BJ (cell line): ENCODE measurements around the gene LRFN2. TPM values are rescaled to one million over a fixed set of nuclear protein-coding genes. Genes with fewer than 3 reads are reported as not detected.

Experiments
- CTCF ChIA-PET: fragments of 350-600 bp; formaldehyde crosslinking; extraction: SDS; loops from one replicate; lab custom pipeline; 2021; ENCODE audit warnings: antibody characterized with exemption, inconsistent platforms; lab: Yijun Ruan, JAX
- POLR2A ChIA-PET: fragments of 300-600 bp; sonication (Branson Sonifier 250); formaldehyde crosslinking; extraction: SDS; loops from one replicate; lab custom pipeline; 2021; ENCODE audit warnings: antibody characterized with exemption; lab: Charles Lee
- DNase-seq: peaks from one replicate; pipeline ENCODE4 v3.0.0-alpha.2; 2011; ENCODE audit warnings: low read depth
- H3K27me3 ChIP-seq: 2 replicates; pipeline ENCODE4 v1.6.0; 2011; ENCODE audit warnings: low read length; ENCODE audit not compliant: control insufficient read depth, insufficient read depth
- H3K36me3 ChIP-seq: 2 replicates; pipeline ENCODE4 v1.5.1; 2011; ENCODE audit warnings: low read length; ENCODE audit not compliant: control insufficient read depth, insufficient read depth
- H3K4me3 ChIP-seq: 2 replicates; pipeline ENCODE4 v1.5.1; 2011; ENCODE audit warnings: low read depth, mild to moderate bottlenecking, control low read depth, low read length
- polyA plus RNA-seq: library from polyadenylated mRNA; depleted of rRNA; stranded (reverse); fragments of >200 nt; gene quantifications from 2 replicates; pipeline ENCODE4 v1.2.3, GENCODE V29; 2011
- TF ChIP-seq, protein P1 (sequence below): IDR thresholded peaks from 2 replicates; pipeline ENCODE4 v1.5.1; 2011; ENCODE audit warnings: low read depth, mild to moderate bottlenecking, control low read depth, inconsistent platforms, low read length, moderate library complexity; ENCODE audit not compliant: insufficient read depth

Gene LRFN2
- polyA plus RNA-seq, 1 experiment: not detected

DNA sequence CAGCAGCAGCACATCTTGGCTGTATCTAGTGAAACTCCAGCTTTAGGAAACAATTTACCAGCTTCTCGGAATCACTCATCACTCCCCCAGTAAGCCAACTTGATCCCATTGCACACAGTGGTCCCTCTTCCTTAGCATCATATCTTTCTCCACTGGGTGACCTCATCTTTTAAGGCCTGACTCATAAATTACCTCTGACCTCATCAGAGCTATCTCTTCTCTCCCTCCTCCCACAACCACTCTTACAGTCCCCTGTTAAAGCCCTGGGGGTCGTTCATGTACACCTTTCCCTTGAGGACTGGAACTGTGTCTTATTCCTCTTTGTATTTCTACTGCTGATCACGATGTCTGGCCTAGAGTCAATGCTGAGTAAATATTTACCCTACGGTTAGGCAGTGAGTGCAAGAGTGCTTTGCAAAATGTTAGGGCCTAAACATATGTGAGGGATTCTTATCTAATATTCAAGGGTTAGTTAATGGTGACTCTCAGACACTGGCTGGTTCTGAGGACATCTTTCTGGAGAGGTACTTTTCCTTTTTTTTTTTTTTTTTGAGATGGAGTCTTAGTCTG lies 187.2 kb downstream of the LRFN2 start:
- H3K4me3 ChIP-seq: no peak overlapping the region
- ChIA-PET POLR2A (no interaction called here), CTCF (no interaction called here)
- TF ChIP-seq, protein P1, sequence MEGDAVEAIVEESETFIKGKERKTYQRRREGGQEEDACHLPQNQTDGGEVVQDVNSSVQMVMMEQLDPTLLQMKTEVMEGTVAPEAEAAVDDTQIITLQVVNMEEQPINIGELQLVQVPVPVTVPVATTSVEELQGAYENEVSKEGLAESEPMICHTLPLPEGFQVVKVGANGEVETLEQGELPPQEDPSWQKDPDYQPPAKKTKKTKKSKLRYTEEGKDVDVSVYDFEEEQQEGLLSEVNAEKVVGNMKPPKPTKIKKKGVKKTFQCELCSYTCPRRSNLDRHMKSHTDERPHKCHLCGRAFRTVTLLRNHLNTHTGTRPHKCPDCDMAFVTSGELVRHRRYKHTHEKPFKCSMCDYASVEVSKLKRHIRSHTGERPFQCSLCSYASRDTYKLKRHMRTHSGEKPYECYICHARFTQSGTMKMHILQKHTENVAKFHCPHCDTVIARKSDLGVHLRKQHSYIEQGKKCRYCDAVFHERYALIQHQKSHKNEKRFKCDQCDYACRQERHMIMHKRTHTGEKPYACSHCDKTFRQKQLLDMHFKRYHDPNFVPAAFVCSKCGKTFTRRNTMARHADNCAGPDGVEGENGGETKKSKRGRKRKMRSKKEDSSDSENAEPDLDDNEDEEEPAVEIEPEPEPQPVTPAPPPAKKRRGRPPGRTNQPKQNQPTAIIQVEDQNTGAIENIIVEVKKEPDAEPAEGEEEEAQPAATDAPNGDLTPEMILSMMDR: no peak
- H3K36me3 ChIP-seq: no peaks in the 10 kb centered on the region
- H3K27me3 ChIP-seq: no peaks in the 10 kb centered on the region
- no peak for DNase-seq

DNA sequence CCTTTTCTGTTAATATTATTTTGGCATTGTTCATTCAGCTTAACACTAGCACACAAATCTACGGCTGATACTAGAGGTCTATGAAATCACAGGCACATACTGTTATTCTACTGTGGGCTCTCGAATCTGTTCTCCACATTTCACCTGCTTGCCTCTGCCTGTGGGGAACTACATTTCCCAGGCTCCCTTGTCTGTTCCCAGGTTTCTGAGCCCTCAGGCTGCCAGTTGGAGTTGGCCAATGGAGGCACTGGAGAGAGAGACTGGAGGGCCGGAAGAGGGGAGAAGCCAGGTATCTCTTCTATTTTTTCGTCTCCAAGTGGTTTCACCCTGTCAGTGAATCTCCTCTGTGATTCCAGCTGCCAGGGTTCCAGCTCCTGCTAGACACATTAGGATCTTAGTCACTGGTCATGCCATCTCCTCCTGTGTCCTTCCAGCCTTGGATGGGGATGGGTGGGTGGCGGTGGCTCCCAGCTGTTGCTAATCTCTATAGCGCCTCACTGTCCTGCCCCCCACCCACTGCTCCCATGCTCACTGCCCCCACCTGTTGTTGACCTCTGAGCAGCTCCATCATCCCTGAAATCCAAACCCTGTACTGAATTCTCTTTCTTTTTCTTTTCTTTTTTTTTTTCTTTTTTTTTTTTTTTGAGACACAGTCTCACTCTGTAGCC lies 188.2 kb downstream of the LRFN2 start:
- DNase-seq: no peak
- Histone ChIP-seq H3K36me3 (no peaks in the 10 kb centered on the region), H3K27me3 (no peaks in the 10 kb centered on the region), H3K4me3 (no peak overlapping the region)
- CTCF ChIA-PET: no interaction called here
- POLR2A ChIA-PET: no interaction called here
- TF ChIP-seq, protein P1: no peak

DNA sequence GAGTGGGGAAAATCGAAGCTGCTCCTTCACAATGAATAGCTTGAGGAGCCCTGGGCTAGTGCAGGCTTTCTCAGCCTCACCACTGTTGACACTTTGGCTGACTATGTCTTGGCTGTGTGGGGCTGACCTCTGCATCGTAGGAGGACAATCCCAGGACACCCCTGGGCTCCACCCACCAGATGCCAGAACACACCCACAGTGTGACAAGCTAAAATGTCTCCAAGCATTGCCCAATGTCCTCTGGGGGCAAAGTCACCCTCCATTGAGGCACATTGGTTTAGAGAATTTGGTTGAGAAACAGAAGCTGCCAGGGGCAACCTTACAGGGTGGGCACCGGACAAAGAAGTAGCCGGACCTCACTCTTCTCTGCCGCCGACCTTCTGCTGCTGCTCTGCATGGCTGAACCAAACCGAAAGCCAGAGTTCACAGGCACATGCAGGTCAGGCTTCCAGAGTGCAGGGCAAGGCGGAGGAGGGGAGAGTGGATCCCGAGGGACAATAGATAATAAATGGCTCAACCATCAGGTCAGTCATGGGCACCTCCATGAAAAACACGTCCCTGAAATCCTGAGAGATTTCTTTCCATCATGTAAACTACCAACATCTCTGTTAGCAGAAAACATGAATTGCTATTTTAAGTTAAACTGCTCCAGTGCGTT lies 189.0 kb downstream of the LRFN2 start:
- no peak for DNase-seq
- Histone ChIP-seq H3K4me3 (no peak overlapping the region), H3K36me3 (no peaks in the 10 kb centered on the region), H3K27me3 (no peaks in the 10 kb centered on the region)
- POLR2A ChIA-PET: no interaction called here
- TF ChIP-seq, protein P1: no peak
- CTCF ChIA-PET: no interaction called here

DNA sequence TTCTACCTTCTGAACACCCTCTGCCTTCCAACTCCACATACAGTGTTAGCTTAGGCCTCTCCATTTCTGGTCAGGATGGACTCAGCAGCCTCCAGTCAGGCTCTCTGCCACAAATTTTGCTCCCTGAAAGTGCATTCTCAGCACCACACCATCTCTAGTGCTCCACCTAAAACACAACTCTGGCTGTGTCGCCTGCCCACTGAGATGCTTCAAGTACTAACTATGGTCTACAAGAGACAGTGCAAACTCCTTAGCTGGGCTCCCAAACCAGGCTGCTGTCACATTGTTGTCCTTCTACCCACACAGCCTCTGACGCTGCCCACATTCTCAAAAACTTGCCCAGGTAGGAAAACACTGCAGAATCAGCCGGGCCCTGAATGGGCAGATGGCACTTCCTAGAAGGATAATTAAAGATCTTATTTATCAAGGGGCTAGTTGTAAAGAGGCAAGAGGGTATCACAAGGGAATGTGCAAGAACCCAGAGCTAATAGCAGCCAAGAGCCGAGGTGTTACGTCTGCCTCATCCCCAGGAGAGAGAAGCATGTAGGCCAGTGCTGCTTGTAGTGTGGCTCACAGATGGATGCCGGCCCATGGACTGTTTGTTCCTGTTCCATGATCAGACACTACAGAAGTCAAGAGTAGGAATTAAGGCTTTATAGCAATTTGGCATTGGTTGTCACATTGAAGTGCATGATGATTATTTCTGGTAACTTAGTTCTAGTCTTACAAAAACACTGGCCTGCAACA lies 189.7 kb downstream of the LRFN2 start:
- no peak for DNase-seq
- ChIA-PET POLR2A (no interaction called here), CTCF (no interaction called here)
- Histone ChIP-seq H3K4me3 (no peak overlapping the region), H3K36me3 (no peaks in the 10 kb centered on the region), H3K27me3 (no peaks in the 10 kb centered on the region)
- TF ChIP-seq, protein P1: no peak

DNA sequence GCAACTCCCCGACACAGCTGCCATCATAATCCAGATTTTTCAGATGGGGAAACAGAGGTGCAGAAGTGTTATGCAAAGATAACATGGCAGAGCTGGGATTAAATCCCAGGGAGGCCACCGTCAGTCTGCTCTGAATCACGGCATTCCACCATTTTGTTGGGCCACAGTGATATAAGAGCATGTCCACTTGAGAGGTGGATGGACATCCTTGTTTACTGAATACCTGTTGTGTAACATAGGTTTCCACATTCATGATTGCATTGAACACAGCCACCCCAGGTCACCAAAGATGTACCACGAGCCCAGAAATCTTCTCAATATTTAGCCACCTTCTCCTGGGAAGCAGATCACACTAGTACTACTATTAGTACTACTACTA lies 191.5 kb downstream of the LRFN2 start:
- no peak overlapping the region for H3K4me3 ChIP-seq
- TF ChIP-seq, protein P1: no peak
- ChIA-PET CTCF (interaction anchor here (1.5 kb wide), 1 partner anchor 17 kb away, joined by 3 read pairs; no protein-coding TSS in a partner anchor), POLR2A (no interaction called here)
- no peaks in the 10 kb centered on the region for H3K36me3 ChIP-seq
- no peaks in the 10 kb centered on the region for H3K27me3 ChIP-seq
- DNase-seq: no peak
